Osteoblast (primary cell): ENCODE measurements around the gene RPL34. TPM values are rescaled to one million over a fixed set of nuclear protein-coding genes. Genes with fewer than 3 reads are reported as not detected.

Source experiments
- DNase-seq: peaks from one replicate; pipeline ENCODE4 v3.0.0; 2011; ENCODE audit warnings: low spot score, mixed read lengths; ENCODE audit not compliant: insufficient read length; ENCODE audit errors: missing footprints
- H2AFZ ChIP-seq: 2 replicates; pipeline ENCODE4 v1.6.0; 2011; ENCODE audit warnings: mild to moderate bottlenecking, low read length
- H3K27ac ChIP-seq: 2 replicates; pipeline ENCODE4 v1.5.1; 2011; ENCODE audit warnings: mild to moderate bottlenecking, low read depth, low read length, moderate library complexity
- H3K27me3 ChIP-seq: 2 replicates; pipeline ENCODE4 v1.6.0; 2012; ENCODE audit warnings: mild to moderate bottlenecking, control low read depth, inconsistent platforms, low read length, moderate library complexity; ENCODE audit not compliant: insufficient read depth
- H3K36me3 ChIP-seq: 2 replicates; pipeline ENCODE4 v1.5.1; 2011; ENCODE audit warnings: mild to moderate bottlenecking, low read length, control low read depth, moderate library complexity; ENCODE audit not compliant: insufficient read depth
- H3K4me1 ChIP-seq: 2 replicates; pipeline ENCODE4 v1.5.1; 2011; ENCODE audit warnings: mild to moderate bottlenecking, low read length, control low read depth, moderate library complexity; ENCODE audit not compliant: insufficient read depth
- H3K4me2 ChIP-seq: 2 replicates; pipeline ENCODE4 v1.6.0; 2011; ENCODE audit warnings: mild to moderate bottlenecking, low read length; ENCODE audit not compliant: insufficient read depth
- H3K4me3 ChIP-seq: fragments of 200-600 bp; sonication (generic); 3 replicates; pipeline ENCODE4 v1.5.1; 2012; ENCODE audit warnings: mild to moderate bottlenecking, low read length, inconsistent platforms; ENCODE audit not compliant: insufficient read depth
- H3K79me2 ChIP-seq: 2 replicates; pipeline ENCODE4 v1.6.0; 2012; ENCODE audit warnings: mild to moderate bottlenecking, low read length, control low read depth, inconsistent platforms; ENCODE audit not compliant: insufficient read depth
- H3K9me3 ChIP-seq: 2 replicates; pipeline ENCODE4 v1.5.1; 2011; ENCODE audit warnings: low read depth, low read length, control low read depth
- H4K20me1 ChIP-seq: 2 replicates; pipeline ENCODE4 v1.6.0; 2012; ENCODE audit warnings: mild to moderate bottlenecking, low read length, control low read depth; ENCODE audit not compliant: insufficient read depth
- total RNA-seq: library from RNA; depleted of rRNA; stranded (reverse); fragments of >200 nt; gene quantifications from 2 replicates; pipeline ENCODE4 v1.2.3, GENCODE V29; 2012
- TF ChIP-seq, protein P1 (sequence below): IDR thresholded peaks from 2 replicates; pipeline ENCODE4 v1.5.1; 2011; ENCODE audit warnings: mild to moderate bottlenecking, low read depth, low read length, moderate library complexity; ENCODE audit errors: extremely low read depth

RPL34 gene
- total RNA-seq, 1 donor = 448 TPM

DNA sequence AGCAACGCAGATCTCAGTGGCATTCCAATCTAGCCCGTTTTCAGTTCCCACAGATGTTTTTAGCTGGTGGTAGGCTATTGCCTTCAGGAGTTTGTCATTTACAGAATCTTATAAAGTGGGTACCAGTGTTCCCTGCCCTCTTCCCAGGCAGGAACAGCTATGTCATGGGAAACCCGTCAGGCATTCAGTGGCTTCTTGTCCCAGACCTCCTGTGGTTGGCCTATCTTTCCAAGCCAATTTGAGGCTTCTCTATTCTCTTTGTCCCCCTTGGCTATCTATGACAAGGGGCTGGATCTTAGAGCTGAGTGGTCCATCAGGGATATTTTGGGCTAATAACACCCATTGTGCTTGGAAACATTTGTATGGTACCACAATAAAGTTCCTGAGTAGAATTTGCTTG, 33.6 kb upstream of the RPL34 start:
- Histone ChIP-seq H2AFZ (peak overlapping the region; percentile 89), H3K27me3 (no peaks in the 10 kb centered on the region), H3K79me2 (no peaks in the 10 kb centered on the region), H3K4me1 (peaks cover 5% of the 10 kb centered on the region), H3K4me2 (peak overlapping the region; percentile 40), H3K4me3 (no peak overlapping the region), H3K9me3 (no peaks in the 10 kb centered on the region), H3K27ac (no peak overlapping the region), H3K36me3 (no peaks in the 10 kb centered on the region), H4K20me1 (no peaks in the 10 kb centered on the region)
- no peak for DNase-seq
- TF ChIP-seq, protein P1, sequence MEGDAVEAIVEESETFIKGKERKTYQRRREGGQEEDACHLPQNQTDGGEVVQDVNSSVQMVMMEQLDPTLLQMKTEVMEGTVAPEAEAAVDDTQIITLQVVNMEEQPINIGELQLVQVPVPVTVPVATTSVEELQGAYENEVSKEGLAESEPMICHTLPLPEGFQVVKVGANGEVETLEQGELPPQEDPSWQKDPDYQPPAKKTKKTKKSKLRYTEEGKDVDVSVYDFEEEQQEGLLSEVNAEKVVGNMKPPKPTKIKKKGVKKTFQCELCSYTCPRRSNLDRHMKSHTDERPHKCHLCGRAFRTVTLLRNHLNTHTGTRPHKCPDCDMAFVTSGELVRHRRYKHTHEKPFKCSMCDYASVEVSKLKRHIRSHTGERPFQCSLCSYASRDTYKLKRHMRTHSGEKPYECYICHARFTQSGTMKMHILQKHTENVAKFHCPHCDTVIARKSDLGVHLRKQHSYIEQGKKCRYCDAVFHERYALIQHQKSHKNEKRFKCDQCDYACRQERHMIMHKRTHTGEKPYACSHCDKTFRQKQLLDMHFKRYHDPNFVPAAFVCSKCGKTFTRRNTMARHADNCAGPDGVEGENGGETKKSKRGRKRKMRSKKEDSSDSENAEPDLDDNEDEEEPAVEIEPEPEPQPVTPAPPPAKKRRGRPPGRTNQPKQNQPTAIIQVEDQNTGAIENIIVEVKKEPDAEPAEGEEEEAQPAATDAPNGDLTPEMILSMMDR = no peak

DNA sequence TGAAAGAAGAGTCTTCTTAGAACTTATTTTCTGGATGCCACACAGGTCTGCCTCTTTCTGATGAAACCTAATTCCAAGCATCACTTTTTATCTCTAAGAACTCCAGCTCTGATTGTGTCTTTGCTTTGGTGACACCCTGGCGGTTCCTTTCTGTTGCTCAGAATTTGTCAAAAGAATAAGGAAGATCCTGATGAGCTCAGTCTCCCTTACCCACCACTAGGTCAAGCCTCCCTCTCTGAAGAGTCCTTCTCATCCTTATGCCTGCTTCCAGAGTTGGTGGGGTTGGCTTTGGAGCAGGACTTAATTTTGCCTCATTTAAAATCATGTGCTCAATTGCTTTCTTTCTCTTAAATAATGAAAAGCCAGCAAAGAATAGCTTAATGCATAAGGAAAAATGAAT, 31.5 kb upstream of the RPL34 start:
- Histone ChIP-seq H3K79me2 (no peaks in the 10 kb centered on the region), H2AFZ (no peak overlapping the region), H3K27ac (no peak overlapping the region), H3K9me3 (no peaks in the 10 kb centered on the region), H3K4me3 (no peak overlapping the region), H3K4me1 (peaks cover 8% of the 10 kb centered on the region), H4K20me1 (no peaks in the 10 kb centered on the region), H3K36me3 (no peaks in the 10 kb centered on the region), H3K4me2 (no peak overlapping the region), H3K27me3 (no peaks in the 10 kb centered on the region)
- TF ChIP-seq, protein P1 = no peak
- DNase-seq = no peak

DNA sequence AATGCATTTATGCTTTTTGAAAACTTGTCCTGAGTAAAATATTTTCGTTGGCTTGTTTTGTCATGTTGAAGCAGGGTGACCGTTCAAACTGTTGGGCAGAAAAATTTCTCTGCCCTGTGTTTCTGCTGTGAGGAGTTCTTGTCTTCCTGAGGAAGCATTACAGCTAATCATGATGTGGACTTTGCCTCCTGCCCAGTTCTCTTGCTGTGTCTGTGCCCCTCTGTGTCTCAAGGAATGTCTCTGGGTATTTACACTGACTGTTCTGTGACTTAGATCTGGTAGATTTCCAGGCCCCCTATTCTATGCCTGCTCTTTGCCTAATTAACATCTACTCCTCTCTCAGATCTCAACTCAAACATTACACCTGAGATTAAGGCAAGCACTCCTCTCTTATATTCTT, 30.4 kb upstream of the RPL34 start:
- Histone ChIP-seq H3K27ac (no peak overlapping the region), H2AFZ (peak overlapping the region; percentile 14), H3K27me3 (no peaks in the 10 kb centered on the region), H4K20me1 (no peaks in the 10 kb centered on the region), H3K4me3 (no peak overlapping the region), H3K79me2 (no peaks in the 10 kb centered on the region), H3K36me3 (no peaks in the 10 kb centered on the region), H3K4me1 (peaks cover 8% of the 10 kb centered on the region), H3K9me3 (no peaks in the 10 kb centered on the region), H3K4me2 (no peak overlapping the region)
- DNase-seq = no peak
- TF ChIP-seq, protein P1 = no peak

DNA sequence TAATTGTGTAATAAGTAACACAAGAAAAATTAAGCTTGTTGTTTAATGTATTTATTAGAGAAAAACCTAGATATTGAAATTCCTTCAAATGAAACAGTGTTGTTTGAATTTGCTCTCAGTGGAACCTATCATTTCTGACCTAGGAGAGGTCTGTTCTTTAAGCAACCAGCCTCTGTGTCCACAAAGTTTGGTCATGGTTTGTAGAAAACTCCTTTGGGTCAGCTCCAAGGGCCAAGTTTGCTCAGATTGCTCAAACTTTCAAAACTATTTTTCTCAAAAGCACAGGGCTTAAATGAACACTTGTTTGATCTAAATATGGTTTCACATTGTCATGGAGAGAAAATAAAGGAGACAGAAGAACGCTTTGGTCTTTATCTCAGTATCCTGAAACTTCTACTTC, 29.6 kb upstream of the RPL34 start:
- DNase-seq = no peak
- no peaks in the 10 kb centered on the region for H3K36me3 ChIP-seq
- peaks cover 8% of the 10 kb centered on the region for H3K4me1 ChIP-seq
- H3K27ac ChIP-seq = no peak overlapping the region
- no peaks in the 10 kb centered on the region for H3K27me3 ChIP-seq
- no peaks in the 10 kb centered on the region for H3K79me2 ChIP-seq
- no peak overlapping the region for H3K4me2 ChIP-seq
- no peak overlapping the region for H2AFZ ChIP-seq
- TF ChIP-seq, protein P1 = no peak
- H4K20me1 ChIP-seq = no peaks in the 10 kb centered on the region
- H3K9me3 ChIP-seq = no peaks in the 10 kb centered on the region
- H3K4me3 ChIP-seq = no peak overlapping the region
